GM12875 (cell line): ENCODE results near the gene MOGAT2.

Experiments
- H3K4me3 ChIP-seq: one replicate; pipeline ENCODE4 v1.5.1; 2011; ENCODE audit warnings: low read depth, low read length, control low read depth
- TF ChIP-seq, protein P1 (sequence below): IDR thresholded peaks from 2 replicates; pipeline ENCODE4 v1.5.1; 2011; ENCODE audit warnings: low read depth, mild to moderate bottlenecking, control low read depth, inconsistent platforms, low read length, moderate library complexity, borderline replicate concordance; ENCODE audit not compliant: insufficient read depth

MOGAT2 gene

DNA sequence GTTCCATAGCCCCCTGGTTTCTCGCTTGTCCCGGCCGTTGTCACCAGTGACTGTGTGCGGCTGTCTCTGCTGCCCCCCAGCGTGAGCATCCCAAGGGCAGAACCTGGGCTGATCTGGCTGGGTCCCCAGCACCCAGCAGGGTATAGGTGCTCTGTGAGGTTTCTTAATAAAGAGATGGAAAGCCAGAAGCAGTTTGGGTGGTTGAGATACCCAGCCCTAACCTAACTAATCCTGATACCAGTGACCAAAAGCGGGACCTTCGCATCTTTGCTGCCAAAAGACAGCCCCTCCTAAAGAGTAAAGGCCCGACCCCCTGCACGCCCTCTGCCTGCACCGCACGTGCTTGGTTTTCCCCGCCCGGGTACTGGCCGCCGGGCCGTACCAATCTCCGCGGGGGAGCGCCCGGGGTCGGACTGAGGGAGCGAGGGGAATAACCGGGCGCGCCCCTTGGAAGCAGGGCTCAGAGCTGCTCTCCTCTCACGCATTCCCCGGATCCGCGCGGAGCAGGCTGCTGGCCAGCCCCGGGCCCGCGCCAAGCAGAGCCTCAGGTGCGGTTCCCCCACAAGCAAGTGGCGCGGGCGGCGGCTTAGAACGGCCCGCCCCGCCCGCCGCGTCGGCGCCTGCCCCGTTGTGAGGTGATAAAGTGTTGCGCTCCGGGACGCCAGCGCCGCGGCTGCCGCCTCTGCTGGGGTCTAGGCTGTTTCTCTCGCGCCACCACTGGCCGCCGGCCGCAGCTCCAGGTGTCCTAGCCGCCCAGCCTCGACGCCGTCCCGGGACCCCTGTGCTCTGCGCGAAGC is 50.7 kb downstream of the MOGAT2 start, which contains the start of gene DGAT2:
Gene DGAT2 (plus strand): TSS at position 667 of the 797 bp plus-strand sequence. CDS start 214 bp downstream, outside the sequence.
- TF ChIP-seq, protein P1, sequence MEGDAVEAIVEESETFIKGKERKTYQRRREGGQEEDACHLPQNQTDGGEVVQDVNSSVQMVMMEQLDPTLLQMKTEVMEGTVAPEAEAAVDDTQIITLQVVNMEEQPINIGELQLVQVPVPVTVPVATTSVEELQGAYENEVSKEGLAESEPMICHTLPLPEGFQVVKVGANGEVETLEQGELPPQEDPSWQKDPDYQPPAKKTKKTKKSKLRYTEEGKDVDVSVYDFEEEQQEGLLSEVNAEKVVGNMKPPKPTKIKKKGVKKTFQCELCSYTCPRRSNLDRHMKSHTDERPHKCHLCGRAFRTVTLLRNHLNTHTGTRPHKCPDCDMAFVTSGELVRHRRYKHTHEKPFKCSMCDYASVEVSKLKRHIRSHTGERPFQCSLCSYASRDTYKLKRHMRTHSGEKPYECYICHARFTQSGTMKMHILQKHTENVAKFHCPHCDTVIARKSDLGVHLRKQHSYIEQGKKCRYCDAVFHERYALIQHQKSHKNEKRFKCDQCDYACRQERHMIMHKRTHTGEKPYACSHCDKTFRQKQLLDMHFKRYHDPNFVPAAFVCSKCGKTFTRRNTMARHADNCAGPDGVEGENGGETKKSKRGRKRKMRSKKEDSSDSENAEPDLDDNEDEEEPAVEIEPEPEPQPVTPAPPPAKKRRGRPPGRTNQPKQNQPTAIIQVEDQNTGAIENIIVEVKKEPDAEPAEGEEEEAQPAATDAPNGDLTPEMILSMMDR, result peak; percentile 44
- peak within 1 kb of the TSS; percentile 83 for H3K4me3 ChIP-seq

DNA sequence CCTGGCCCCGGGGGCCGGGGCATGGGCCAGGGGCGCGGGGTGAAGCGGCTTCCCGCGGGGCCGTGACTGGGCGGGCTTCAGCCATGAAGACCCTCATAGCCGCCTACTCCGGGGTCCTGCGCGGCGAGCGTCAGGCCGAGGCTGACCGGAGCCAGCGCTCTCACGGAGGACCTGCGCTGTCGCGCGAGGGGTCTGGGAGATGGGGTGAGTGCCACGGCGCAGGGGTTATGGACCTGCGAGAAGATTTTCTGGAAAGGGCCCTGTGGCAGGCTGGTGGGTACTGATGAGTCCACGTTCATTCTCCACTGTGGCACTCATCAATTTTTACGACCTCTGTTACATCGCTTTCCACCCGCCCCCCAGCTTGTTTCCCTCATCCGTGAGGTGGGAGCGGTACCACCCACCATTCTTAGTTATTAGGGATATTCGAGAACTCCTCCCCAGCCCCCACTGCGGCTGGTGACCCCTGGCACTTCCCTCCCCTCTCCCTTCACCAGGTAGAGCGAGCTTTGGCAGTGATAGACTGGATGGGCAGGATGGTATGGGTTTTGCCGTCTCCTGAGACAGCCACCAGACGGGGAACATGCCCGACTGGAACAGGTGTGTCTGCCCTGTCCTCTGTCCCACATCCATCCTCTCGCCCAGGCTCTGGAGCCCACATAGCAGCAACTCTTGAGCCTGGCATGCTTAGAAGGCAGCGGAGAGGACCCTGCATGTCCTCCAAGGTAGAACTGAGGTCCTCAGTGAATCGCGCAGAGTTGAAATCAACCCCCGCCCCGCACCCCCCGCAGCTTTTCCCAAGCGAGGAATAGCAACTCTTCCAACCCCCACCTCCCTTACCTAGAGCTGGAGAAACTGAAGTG is 51.5 kb downstream of the MOGAT2 start:
- TF ChIP-seq, protein P1, result no peak

DNA sequence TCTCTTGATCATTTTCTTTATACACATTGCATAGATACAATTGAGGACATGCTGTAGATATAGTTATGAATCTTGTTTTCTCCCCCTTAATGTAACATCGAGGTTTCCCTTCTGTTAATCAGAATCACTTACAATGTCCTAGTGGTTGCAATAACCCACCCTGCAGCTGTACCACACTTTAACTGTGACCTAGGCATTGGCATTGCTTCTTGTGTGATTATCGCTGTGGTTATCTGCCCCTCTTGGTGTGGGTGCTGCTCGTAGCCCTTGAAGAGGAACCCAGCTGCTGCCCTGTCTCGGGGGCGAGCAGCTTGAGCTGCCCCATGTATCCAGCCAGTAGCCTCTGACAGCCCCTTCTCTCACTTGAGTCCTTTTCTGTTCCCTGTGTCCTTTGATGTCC is 52.5 kb downstream of the MOGAT2 start:
- TF ChIP-seq, protein P1, result no peak
- H3K4me3 ChIP-seq, result no peak overlapping the region

More for the DNA sequence above, 51.5 kb downstream of the MOGAT2 start:
- H3K4me3 ChIP-seq, result peak overlapping the region; percentile 83

DNA sequence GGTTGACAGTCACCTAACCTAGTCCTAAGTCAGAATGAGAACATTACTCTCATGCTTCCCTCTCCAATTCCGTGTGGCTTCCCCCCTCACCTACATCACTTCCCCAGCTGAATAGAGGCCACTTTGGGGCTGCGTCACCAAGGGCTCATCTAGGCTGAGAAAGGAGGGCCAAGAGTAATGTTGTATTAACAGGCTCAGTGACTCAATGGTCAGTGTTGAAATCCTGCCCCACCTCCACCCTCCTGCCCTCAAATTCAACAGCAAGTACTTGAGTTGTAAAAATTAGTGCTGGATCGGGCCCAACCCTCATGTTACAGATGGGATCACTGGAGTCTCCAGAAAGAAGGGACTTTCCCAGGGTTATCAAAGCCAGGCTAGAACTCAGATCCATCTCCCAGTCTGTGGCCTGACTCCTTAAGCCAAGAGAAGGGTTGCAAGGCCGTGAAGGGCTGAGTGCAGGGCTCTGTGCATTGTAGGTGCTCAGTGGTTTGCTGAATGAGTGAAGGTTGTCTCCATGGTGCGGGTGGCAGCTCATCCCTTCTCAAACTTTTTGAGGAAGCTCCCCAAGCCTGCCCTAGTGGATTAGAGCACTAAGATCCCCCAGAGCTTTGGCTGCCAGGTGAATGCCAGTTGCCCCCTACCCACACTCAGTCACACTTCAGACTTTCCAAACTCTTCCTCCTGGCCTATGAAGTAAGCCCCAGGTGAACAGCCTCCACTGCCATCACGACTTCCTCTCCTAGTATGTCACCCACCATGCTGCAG is 54.2 kb downstream of the MOGAT2 start:
- H3K4me3 ChIP-seq, result no peak overlapping the region
- TF ChIP-seq, protein P1, result no peak

DNA sequence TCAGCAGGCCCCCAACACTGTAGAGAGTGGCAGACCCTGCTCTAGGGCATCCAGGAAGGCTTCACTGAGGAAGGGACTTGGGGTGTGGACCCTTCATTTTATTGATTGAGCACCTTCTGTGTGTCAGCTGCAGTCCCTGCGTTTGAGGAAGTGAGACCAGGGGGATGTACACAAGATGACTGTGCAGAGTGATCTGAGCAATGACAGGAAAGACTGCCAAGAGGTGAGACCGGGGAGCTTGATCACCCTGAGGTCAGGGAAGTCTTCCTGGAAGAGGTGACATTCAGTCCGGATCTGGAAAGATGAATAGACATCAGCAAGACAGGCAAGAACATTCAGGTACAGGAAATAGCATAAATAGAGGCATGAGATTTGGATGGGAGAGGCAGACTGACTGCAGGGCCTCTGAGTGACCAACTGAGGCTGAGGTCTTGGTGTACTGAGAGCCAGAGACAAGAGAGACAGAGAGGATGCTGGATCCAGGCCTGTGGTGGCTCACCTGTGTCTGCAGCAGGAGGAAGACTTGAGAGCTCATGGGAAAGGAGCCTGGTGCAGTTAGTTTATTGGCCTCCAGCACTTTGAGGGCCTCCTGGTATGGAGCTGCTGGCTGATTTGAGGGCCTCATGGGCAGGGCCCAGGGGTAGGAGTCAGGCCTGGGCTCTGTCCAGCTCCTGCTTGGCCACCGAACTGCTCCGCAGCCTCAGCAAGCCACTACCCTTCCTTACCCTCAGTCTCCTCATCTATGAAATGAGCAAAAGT is 56.1 kb downstream of the MOGAT2 start:
- no peak overlapping the region for H3K4me3 ChIP-seq
- TF ChIP-seq, protein P1, result no peak

DNA sequence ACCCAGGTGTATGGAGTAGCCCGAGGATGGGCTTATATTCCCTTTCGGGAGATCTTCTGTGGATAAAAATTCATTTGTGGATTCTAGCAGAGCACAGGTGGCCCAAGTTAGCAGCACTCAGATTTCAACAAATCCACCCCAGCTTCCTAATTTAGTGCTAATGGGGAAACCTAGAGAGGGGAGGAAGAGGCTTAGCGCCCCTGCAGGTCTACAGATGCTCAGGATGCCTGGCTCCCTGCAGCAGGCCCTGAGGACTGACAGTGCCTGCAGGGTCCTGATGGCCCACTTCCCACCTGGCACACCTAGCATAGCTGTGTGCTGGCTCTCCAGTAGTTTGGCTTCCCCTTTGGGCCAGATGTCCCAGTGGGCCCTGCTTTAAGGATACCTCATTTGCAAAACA is 57.4 kb downstream of the MOGAT2 start:
- TF ChIP-seq, protein P1, result peak; percentile 29; the same call in 1 of the 2 replicates
- H3K4me3 ChIP-seq, result no peak overlapping the region
